ENCODE data around the gene ANO9. TPM values are rescaled to one million over a fixed set of nuclear protein-coding genes. Genes with fewer than 3 reads are reported as not detected.

ANO9 gene
- total RNA-seq, 2 donors from 2014 or later = 121 to 129 TPM

DNA sequence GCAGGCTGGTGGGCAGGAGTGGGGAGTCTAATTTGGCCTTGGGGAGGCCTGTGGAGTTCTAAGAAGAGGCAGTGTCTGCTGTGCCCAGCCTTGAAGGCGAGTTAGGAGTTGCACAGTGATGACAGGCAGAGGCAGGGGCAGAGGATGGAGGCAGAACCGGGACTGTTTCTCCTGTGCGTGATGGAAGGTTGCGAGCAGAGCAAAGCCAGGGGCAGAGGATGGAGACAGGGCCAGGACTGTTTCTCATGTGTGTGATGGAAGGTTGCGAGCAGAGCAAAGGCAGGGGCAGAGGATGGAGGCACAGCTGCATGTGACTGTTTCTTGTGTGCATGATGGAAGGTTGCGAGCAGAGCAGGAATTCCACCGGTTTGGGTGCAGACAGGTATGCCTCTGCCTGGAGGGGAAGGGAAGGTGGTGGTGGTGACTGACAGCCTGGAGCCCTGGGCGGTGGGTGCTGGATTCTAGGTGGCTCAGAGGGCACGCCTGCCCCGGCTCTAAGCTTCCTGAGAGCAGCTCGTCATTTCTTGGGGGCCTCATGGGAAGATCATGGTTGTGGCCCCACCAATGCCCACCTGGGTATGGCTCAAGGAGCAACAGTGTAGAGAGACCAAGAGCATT is 63.8 kb downstream of the ANO9 start:
- no peak overlapping the region for H3K9ac ChIP-seq (ENCODE audit: low read depth in 2 of 2, low read length in 2 of 2)
- no peak for DNase-seq
- H3K4me3 ChIP-seq = no peak overlapping the region
- H3K27me3 ChIP-seq = no peaks in the 10 kb centered on the region
- TF ChIP-seq, protein P1, sequence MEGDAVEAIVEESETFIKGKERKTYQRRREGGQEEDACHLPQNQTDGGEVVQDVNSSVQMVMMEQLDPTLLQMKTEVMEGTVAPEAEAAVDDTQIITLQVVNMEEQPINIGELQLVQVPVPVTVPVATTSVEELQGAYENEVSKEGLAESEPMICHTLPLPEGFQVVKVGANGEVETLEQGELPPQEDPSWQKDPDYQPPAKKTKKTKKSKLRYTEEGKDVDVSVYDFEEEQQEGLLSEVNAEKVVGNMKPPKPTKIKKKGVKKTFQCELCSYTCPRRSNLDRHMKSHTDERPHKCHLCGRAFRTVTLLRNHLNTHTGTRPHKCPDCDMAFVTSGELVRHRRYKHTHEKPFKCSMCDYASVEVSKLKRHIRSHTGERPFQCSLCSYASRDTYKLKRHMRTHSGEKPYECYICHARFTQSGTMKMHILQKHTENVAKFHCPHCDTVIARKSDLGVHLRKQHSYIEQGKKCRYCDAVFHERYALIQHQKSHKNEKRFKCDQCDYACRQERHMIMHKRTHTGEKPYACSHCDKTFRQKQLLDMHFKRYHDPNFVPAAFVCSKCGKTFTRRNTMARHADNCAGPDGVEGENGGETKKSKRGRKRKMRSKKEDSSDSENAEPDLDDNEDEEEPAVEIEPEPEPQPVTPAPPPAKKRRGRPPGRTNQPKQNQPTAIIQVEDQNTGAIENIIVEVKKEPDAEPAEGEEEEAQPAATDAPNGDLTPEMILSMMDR (IDR thresholded peaks at IDR 0.05) = no peak
- no peaks in the 10 kb centered on the region for H3K36me3 ChIP-seq
- no peaks in the 10 kb centered on the region for H3K4me1 ChIP-seq
- no peaks in the 10 kb centered on the region for H3K9me3 ChIP-seq
- no peak overlapping the region for H3K27ac ChIP-seq
- intact Hi-C loops (cut with DNase I) = no loop called here

DNA sequence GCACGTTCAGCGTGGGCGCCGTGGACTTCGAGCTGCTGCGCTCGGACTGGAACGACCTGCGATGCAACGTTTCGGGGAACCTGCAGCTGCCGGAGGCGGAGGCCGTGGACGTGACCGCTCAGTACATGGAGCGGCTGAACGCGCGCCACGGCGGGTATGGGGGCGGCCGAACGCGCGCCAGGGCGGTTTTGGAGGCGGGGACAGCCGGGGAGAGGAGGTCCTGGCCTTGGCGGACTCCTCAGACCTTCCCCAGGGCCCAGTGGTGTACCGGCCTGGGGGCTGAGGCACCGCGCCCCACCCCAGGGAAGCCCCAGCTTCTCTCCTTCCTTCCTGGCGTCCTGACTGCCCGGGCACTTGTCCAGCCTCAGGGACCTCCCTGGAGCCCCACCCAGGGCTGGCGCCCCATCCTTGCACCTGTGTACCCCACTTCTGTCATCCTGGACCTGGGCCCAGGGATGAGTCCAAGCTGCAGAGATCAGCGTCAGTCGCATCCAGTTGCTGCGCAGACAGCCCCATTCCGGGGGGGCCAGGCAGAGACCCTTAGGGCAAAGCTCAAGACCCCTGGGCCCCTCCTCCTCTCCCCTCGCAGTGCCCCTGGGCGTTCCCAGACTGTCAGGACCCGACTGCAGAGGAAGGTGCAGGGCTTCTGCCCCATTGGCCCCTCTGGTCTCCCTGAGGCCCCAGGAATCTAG is 64.5 kb downstream of the ANO9 start:
- no peaks in the 10 kb centered on the region for H3K9me3 ChIP-seq
- TF ChIP-seq, protein P1 (IDR thresholded peaks at IDR 0.05) = no peak
- H3K36me3 ChIP-seq = no peaks in the 10 kb centered on the region
- no peaks in the 10 kb centered on the region for H3K27me3 ChIP-seq
- DNase-seq = no peak
- H3K4me3 ChIP-seq = no peak overlapping the region
- intact Hi-C loops (cut with DNase I) = no loop called here
- H3K4me1 ChIP-seq = no peaks in the 10 kb centered on the region
- H3K9ac ChIP-seq (ENCODE audit: low read depth in 2 of 2, low read length in 2 of 2) = no peak overlapping the region
- no peak overlapping the region for H3K27ac ChIP-seq

DNA sequence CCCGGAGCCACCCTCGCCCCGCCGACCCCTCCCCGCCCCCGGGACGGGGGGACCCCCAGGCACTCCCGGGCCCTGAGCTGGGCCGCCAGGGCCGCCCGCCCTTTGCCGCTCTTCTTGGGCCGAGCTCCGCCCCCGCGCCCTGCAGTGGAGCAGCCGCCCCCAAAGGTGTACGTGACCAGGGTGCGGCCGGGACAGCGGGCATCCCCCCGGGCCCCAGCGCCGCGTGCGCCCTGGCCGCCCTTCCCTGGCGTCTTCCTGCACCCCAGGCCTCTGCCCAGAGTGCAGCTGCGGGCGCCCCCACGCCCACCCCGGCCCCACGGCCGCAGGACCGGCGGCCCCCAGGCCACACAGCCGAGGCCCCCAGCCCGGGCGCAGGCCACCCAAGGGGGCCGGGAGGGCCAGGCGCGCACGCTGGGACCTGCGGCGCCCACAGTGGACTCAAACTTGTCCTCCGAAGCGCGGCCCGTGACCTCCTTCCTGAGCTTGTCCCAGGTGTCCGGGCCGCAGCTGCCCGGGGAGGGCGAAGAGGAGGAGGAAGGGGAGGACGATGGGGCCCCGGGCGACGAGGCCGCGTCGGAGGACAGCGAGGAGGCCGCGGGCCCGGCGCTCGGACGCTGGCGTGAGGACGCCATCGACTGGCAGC is 65.2 kb downstream of the ANO9 start:
- H3K27ac ChIP-seq = no peak overlapping the region
- no peak overlapping the region for H3K4me3 ChIP-seq
- H3K27me3 ChIP-seq = no peaks in the 10 kb centered on the region
- H3K9ac ChIP-seq (ENCODE audit: low read depth in 2 of 2, low read length in 2 of 2) = no peak overlapping the region
- no peaks in the 10 kb centered on the region for H3K4me1 ChIP-seq
- no peaks in the 10 kb centered on the region for H3K9me3 ChIP-seq
- no peaks in the 10 kb centered on the region for H3K36me3 ChIP-seq
- TF ChIP-seq, protein P1 (IDR thresholded peaks at IDR 0.05) = no peak
- DNase-seq = no peak
- intact Hi-C loops (cut with DNase I) = no loop called here

DNA sequence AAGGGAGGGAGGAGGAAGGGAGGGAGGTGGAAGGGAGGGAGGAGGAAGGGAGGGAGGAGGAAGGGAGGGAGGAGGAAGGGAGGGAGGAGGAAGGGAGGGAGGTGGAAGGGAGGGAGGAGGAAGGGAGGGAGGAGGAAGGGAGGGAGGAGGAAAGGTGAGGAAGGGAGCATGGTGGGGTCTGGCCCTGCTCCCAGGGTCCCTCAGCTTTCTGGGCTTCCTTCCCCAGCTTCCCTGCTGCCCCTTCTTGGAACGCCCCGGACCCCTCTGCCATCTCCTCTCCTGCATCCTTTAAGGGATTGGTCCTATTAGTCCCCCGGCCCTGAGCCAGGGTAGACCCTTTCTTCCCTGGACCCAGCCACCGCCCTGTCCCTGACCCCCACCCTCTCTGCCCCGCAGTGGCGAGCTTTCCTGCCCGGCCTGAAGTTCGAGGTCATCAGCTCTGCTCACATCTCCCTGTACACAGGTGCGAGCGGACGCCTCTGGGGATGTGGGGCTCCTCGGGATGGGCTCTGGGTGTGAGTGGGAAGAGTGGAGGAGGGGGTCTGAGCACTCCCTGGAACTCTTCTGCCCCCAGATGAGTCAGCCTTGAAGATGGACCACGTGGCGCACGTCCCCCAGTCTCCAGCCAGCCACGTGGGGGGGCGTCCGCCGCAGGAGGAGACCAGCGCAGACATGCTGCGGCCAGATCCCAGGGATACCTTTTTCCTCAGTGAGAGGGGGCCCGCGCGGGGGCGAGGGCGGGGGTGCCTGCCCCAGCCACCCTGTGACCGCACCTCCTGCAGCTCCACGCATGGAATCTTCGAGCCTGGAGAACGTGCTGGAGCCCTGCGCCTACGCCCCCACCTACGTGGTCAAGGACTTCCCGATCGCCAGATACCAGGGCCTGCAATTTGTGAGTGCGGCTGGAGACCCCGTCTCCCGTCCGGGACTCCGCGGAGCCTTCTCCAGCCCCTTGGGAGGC is 66.5 kb downstream of the ANO9 start:
- Histone ChIP-seq H3K36me3 (no peaks in the 10 kb centered on the region), H3K9ac (ENCODE audit: low read depth in 2 of 2, low read length in 2 of 2) (no peak overlapping the region), H3K27me3 (peaks cover 7% of the 10 kb centered on the region), H3K27ac (no peak overlapping the region), H3K4me3 (no peak overlapping the region), H3K4me1 (no peaks in the 10 kb centered on the region), H3K9me3 (no peaks in the 10 kb centered on the region)
- DNase-seq = no peak
- intact Hi-C loops (cut with DNase I) = no loop called here
- TF ChIP-seq, protein P1 (IDR thresholded peaks at IDR 0.05) = no peak

Measured in colonic mucosa (tissue), 4 donors.